BLaER1 (cell line): ENCODE data around the gene C1QL4.
"Not testable (repeated sequence)": the region's sequence is repeated elsewhere in the genome, so short reads cannot be mapped to it uniquely, and the experiment has no call there.

ENCODE experiments used
- H3K27ac ChIP-seq: shearing (Covaris generic); formaldehyde crosslinking; 2 replicates; pipeline ENCODE4 v1.8.1; 2022
- H3K27me3 ChIP-seq: shearing (Covaris generic); formaldehyde crosslinking; 2 replicates; pipeline ENCODE4 v1.8.1; 2022
- H3K36me3 ChIP-seq: shearing (Covaris generic); formaldehyde crosslinking; 2 replicates; pipeline ENCODE4 v1.8.1; 2022
- H3K4me1 ChIP-seq: shearing (Covaris generic); formaldehyde crosslinking; 2 replicates; pipeline ENCODE4 v1.8.1; 2022
- H3K4me2 ChIP-seq: shearing (Covaris generic); formaldehyde crosslinking; 2 replicates; pipeline ENCODE4 v1.8.1; 2022
- H3K4me3 ChIP-seq: shearing (Covaris generic); formaldehyde crosslinking; 2 replicates; pipeline ENCODE4 v1.8.1; 2022
- H3K9ac ChIP-seq: shearing (Covaris generic); formaldehyde crosslinking; 2 replicates; pipeline ENCODE4 v1.8.1; 2022
- H3K9me3 ChIP-seq: shearing (Covaris generic); formaldehyde crosslinking; 2 replicates; pipeline ENCODE4 v1.8.1; 2022
- H4K20me1 ChIP-seq: shearing (Covaris generic); formaldehyde crosslinking; 2 replicates; pipeline ENCODE4 v1.8.1; 2022
- Cebpa-rat ChIP-seq: shearing (Covaris generic); IDR thresholded peaks from 2 replicates; pipeline ENCODE4 v1.8.1; 2022

C1QL4 gene

DNA sequence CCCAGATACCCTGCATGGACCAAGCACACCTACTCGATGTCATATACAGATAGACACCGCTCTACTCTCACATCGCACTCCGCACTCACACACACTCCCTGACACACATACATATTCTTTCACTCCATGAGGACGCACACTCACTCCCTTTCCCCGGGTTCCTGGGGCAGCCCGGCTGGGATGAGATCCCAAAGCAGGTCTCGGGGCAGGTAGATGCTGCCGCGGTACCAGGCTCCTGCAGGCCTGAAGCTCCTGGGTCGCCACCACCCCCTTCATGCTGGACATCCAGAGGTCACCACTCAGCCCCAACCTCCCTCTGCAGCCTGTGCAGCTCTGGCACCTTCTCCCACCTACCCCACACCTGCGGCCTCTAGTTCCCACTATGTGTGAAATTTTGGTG lies 2.3 kb downstream of the C1QL4 start:
- no peaks in the 10 kb centered on the region for H3K9me3 ChIP-seq
- peaks cover 13% of the 10 kb centered on the region for H3K4me1 ChIP-seq
- H3K4me3 ChIP-seq, result no peak overlapping the region
- TF ChIP-seq Cebpa-rat, result no peak
- peaks cover 97% of the 10 kb centered on the region for H3K27me3 ChIP-seq
- H3K27ac ChIP-seq, result no peak overlapping the region
- H4K20me1 ChIP-seq, result peaks cover 91% of the 10 kb centered on the region
- peaks cover 19% of the 10 kb centered on the region for H3K36me3 ChIP-seq
- H3K9ac ChIP-seq, result no peak overlapping the region
- H3K4me2 ChIP-seq, result no peak overlapping the region

DNA sequence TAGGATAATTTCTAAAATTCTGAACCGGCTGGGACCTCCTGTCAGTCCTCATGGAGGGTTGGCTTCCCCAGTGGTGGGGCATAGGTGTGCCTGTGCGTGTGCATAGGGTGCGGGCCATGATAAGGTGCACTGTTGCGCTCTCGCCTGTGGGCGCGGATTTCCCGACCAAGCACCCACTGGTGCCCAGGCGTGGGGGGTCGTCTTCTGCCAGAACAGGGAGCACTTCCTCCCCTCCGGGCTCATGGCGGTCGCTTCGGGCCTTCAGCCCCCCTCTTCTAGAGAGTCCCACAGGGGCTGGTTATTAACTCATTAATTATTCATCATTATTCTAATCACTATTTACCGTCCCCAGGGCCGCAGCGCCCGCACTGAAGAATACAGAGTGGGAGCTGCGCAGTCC lies 2.8 kb downstream of the C1QL4 start:
- H3K36me3 ChIP-seq, result peaks cover 24% of the 10 kb centered on the region
- no peak for TF ChIP-seq Cebpa-rat
- H3K9ac ChIP-seq, result no peak overlapping the region
- no peak overlapping the region for H3K27ac ChIP-seq
- no peak overlapping the region for H3K4me3 ChIP-seq
- H3K4me1 ChIP-seq, result peaks cover 13% of the 10 kb centered on the region
- H3K4me2 ChIP-seq, result no peak overlapping the region
- peaks cover 86% of the 10 kb centered on the region for H4K20me1 ChIP-seq
- H3K9me3 ChIP-seq, result no peaks in the 10 kb centered on the region
- peaks cover 92% of the 10 kb centered on the region for H3K27me3 ChIP-seq

- not testable (repeated sequence) for H3K9ac ChIP-seq, H3K4me3 ChIP-seq, H3K4me2 ChIP-seq, H3K27ac ChIP-seq, H3K9me3 ChIP-seq
- Histone ChIP-seq H4K20me1 (peaks cover 82% of the 10 kb centered on the region), H3K4me1 (peaks cover 13% of the 10 kb centered on the region), H3K27me3 (peaks cover 88% of the 10 kb centered on the region), H3K36me3 (peaks cover 28% of the 10 kb centered on the region)
Measured at GRCh38 chr12:49333778-49334177, 3.2 kb downstream of the C1QL4 start.

GRCh38 chr12:49332891-49333371 lies 4.1 kb downstream of the C1QL4 start:
- H3K9ac ChIP-seq, result no peak overlapping the region
- H4K20me1 ChIP-seq, result peaks cover 76% of the 10 kb centered on the region
- H3K27ac ChIP-seq, result no peak overlapping the region
- peaks cover 36% of the 10 kb centered on the region for H3K36me3 ChIP-seq
- peaks cover 13% of the 10 kb centered on the region for H3K4me1 ChIP-seq
- no peak for TF ChIP-seq Cebpa-rat
- no peak overlapping the region for H3K4me2 ChIP-seq
- no peaks in the 10 kb centered on the region for H3K9me3 ChIP-seq
- no peak overlapping the region for H3K4me3 ChIP-seq
- peaks cover 79% of the 10 kb centered on the region for H3K27me3 ChIP-seq

GRCh38 chr12:49332441-49332861 lies 4.5 kb downstream of the C1QL4 start:
- Histone ChIP-seq H3K4me3 (no peak overlapping the region), H3K36me3 (peaks cover 41% of the 10 kb centered on the region), H3K27ac (no peak overlapping the region), H3K27me3 (peaks cover 74% of the 10 kb centered on the region), H4K20me1 (peaks cover 71% of the 10 kb centered on the region), H3K9ac (no peak overlapping the region), H3K4me1 (peaks cover 10% of the 10 kb centered on the region), H3K4me2 (no peak overlapping the region), H3K9me3 (no peaks in the 10 kb centered on the region)
- no peak for TF ChIP-seq Cebpa-rat

GRCh38 chr12:49331380-49332222 lies 5.4 kb downstream of the C1QL4 start:
- Histone ChIP-seq H3K36me3 (peaks cover 49% of the 10 kb centered on the region), H3K4me3 (no peak overlapping the region), H3K9ac (no peak overlapping the region), H3K4me2 (no peak overlapping the region), H3K4me1 (peaks cover 3% of the 10 kb centered on the region), H3K27ac (no peak overlapping the region), H4K20me1 (peaks cover 67% of the 10 kb centered on the region), H3K9me3 (no peaks in the 10 kb centered on the region), H3K27me3 (peaks cover 66% of the 10 kb centered on the region)
- TF ChIP-seq Cebpa-rat, result no peak

- no peak for TF ChIP-seq Cebpa-rat
- Histone ChIP-seq H3K4me3 (no peak overlapping the region), H3K27me3 (peaks cover 58% of the 10 kb centered on the region), H3K4me2 (no peak overlapping the region), H3K9me3 (no peaks in the 10 kb centered on the region), H3K36me3 (peaks cover 57% of the 10 kb centered on the region), H3K9ac (no peak overlapping the region), H3K27ac (no peak overlapping the region), H4K20me1 (peaks cover 59% of the 10 kb centered on the region), H3K4me1 (no peaks in the 10 kb centered on the region)
Measured at GRCh38 chr12:49330631-49331379, 6.2 kb downstream of the C1QL4 start.

- Histone ChIP-seq H4K20me1 (peaks cover 52% of the 10 kb centered on the region), H3K27me3 (peaks cover 51% of the 10 kb centered on the region), H3K27ac (no peak overlapping the region), H3K36me3 (peaks cover 64% of the 10 kb centered on the region), H3K4me3 (no peak overlapping the region), H3K9me3 (no peaks in the 10 kb centered on the region), H3K9ac (0 out of 2 replicates have a peak overlapping the region, but pooled peaks have one; percentile 4), H3K4me1 (no peaks in the 10 kb centered on the region), H3K4me2 (no peak overlapping the region)
- TF ChIP-seq Cebpa-rat, result no peak
Measured at GRCh38 chr12:49330032-49330619, 6.9 kb downstream of the C1QL4 start.

DNA sequence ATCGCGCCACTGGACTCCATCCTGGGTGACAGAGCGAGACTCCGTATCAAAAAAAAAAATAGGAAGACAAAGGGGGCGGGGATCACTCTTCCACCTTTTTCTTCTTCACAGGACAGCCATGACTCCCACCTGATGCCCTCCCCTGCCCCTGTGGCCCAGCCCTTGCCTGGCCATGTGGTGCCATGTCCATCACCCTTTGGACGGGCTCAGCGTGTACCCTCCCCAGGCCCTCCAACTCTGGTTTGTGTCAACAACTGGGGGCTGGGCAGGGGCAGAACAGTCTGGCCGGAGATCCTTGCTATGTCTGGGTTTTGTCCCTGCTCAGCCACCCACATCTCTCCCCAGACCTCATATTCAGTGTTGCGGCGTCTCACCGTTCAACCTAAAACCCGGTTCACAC lies 8.2 kb downstream of the C1QL4 start:
- Histone ChIP-seq H3K9me3 (no peaks in the 10 kb centered on the region), H3K36me3 (peaks cover 71% of the 10 kb centered on the region), H4K20me1 (peaks cover 39% of the 10 kb centered on the region), H3K4me1 (peaks cover 10% of the 10 kb centered on the region), H3K9ac (no peak overlapping the region), H3K4me3 (no peak overlapping the region), H3K27me3 (peaks cover 38% of the 10 kb centered on the region), H3K4me2 (no peak overlapping the region), H3K27ac (no peak overlapping the region)
- no peak for TF ChIP-seq Cebpa-rat

DNA sequence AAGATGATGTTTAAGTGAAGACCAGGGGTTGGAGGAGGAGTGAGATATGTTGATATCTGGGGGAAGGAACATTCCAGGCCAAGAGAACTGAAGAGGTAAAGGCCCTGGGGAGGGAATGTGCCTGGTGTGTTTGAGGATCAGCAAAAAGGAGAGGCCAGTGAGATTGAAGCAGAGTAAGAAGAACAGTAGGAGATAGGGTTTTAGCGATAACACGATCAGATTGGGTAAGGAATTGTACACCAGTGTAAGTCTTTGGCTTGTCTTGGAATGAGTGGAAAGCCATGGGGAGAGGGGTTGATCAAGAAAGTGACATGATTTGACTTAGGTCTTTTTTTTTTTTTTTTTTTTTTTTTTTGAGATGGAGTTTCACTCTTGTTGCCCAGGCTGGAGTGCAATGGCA lies 9.1 kb downstream of the C1QL4 start:
- Histone ChIP-seq H3K9me3 (no peaks in the 10 kb centered on the region), H3K4me1 (peaks cover 15% of the 10 kb centered on the region), H3K4me2 (no peak overlapping the region), H3K9ac (no peak overlapping the region), H4K20me1 (peaks cover 30% of the 10 kb centered on the region), H3K36me3 (peaks cover 71% of the 10 kb centered on the region), H3K27ac (no peak overlapping the region), H3K4me3 (no peak overlapping the region), H3K27me3 (peaks cover 29% of the 10 kb centered on the region)
- no peak for TF ChIP-seq Cebpa-rat
